Measurements from ENCODE around the gene SULT4A1.

The SULT4A1 gene

DNA sequence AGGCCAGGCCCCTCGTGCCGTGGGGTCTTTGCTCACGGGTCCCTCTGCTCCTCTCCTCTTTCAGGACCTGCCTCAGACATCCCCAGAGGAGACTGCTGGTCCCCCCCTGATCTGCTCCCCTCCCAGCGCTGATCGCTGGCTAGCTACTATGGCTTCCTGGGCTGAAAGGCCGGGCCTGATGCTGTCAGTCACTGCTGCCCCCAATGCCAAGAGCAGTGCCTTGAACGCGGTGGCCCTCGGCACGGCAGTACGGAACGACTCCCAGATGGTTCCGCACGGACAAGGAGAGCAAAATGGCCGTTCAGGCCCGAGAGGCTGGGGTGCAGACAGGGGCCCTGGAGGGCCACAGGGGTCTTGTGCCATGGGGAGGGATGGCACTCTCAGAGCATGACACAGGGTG lies 21.5 kb downstream of the SULT4A1 start:
- DNase-seq (ENCODE audit: low spot score), result no peak
- TF ChIP-seq, protein P1, sequence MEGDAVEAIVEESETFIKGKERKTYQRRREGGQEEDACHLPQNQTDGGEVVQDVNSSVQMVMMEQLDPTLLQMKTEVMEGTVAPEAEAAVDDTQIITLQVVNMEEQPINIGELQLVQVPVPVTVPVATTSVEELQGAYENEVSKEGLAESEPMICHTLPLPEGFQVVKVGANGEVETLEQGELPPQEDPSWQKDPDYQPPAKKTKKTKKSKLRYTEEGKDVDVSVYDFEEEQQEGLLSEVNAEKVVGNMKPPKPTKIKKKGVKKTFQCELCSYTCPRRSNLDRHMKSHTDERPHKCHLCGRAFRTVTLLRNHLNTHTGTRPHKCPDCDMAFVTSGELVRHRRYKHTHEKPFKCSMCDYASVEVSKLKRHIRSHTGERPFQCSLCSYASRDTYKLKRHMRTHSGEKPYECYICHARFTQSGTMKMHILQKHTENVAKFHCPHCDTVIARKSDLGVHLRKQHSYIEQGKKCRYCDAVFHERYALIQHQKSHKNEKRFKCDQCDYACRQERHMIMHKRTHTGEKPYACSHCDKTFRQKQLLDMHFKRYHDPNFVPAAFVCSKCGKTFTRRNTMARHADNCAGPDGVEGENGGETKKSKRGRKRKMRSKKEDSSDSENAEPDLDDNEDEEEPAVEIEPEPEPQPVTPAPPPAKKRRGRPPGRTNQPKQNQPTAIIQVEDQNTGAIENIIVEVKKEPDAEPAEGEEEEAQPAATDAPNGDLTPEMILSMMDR (IDR thresholded peaks at IDR 0.05; ENCODE audit: borderline replicate concordance, control extremely low read depth, extremely low read depth, insufficient read depth, missing control alignments), result no peak
- in situ Hi-C loops (cut with MboI; ENCODE audit: low sequenced_read_pairs, unreplicated experiment), result no loop called here

DNA sequence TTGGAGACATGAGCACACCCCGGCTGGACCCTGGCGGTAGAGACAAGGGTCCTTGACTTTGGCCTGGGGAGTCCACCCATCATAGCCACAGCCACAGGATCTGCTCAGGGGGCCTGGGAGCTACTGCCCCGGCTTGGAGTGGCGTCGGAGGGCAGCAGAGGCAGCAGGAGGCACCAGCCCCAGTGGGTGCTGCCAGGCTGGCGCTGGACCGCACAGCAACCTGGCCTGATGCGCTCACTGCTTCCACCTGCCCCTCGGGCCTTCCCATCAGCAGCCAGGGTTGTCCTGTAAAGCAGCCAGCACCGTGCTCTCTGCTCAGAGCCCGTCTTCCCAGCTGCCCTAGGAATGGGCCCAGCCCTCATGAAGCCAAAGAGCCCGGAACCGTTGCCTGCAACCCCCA lies 21.9 kb downstream of the SULT4A1 start:
- TF ChIP-seq, protein P1 (IDR thresholded peaks at IDR 0.05; ENCODE audit: borderline replicate concordance, control extremely low read depth, extremely low read depth, insufficient read depth, missing control alignments), result no peak
- in situ Hi-C loops (cut with MboI; ENCODE audit: low sequenced_read_pairs, unreplicated experiment), result no loop called here
- DNase-seq (ENCODE audit: low spot score), result no peak

DNA sequence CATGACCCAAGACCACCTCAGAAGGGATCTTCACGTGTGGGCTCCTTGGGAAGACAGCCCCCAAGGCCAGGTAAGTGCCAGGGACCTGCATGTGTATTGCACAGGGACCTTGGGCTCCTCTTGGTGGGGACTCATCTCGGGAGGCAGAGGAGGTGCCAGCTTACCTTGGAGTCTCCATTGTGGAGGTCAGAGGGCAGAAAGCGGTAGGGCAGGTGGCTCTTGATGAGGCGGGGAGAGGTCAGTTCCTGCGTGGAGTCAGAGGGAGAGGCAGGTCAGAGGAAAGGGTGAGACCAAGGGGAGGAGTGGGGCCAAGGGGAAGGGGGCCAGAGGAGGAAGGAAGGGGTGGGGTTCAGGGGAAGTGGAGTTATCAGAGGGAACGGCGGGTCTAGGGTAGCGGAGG lies 22.5 kb downstream of the SULT4A1 start:
- TF ChIP-seq, protein P1 (IDR thresholded peaks at IDR 0.05; ENCODE audit: borderline replicate concordance, control extremely low read depth, extremely low read depth, insufficient read depth, missing control alignments), result no peak
- no peak for DNase-seq (ENCODE audit: low spot score)
- in situ Hi-C loops (cut with MboI; ENCODE audit: low sequenced_read_pairs, unreplicated experiment), result no loop called here

DNA sequence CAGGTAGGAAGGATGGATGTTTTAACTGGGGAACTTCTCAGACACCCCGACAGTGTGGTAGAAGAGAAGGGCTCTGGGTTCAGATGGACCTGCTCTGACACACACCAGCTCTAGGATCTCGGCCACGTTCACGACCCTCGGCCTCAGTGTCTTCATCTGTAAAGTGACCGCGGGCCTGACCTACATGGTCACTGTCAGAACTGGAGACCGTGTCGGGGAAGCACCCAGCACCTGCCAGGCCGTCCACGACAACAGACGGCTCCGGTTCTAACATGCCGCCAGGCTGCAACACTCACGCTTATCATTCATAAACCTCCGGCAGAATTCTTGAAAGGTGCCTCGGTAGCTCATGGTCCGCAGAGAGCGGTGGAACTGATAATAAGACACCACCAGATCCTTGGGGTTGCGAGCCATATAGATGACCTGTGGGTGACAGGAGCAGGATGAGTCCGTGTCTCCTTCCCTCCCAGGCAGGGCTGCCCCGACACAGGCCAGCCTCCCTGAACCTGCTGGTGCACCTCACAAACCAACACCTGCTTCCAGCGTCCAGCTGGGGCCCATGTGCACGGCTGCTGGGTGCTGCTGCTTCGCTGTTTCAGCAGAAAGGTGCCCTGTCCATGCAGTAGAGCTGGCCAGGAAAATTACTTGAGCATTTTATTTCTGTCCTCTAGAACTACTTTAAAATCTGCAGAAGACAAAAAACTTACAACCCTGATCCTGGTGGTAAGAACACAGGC lies 23.6 kb downstream of the SULT4A1 start:
- DNase-seq (ENCODE audit: low spot score), result no peak
- in situ Hi-C loops (cut with MboI; ENCODE audit: low sequenced_read_pairs, unreplicated experiment), result no loop called here
- TF ChIP-seq, protein P1 (IDR thresholded peaks at IDR 0.05; ENCODE audit: borderline replicate concordance, control extremely low read depth, extremely low read depth, insufficient read depth, missing control alignments), result no peak

DNA sequence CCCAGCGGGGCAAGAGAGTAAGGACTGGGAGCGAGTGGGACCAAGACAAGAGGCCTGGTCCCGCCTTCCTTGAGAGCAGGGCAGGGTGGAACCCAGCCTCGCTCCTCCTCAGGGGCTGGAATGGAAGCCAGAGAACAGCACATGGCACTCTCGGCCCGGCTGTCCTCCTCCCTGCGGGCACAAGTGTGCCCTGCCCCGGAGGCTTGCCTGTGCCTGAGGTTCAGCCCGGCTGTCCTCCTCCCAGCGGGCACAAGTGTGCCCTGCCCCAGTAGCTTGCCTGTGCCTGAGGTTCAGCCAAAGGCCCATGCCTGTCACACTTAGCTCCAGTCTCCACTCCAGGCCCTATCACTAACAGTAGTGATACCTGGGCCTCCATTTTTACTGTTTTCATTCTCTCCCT lies 24.2 kb downstream of the SULT4A1 start:
- in situ Hi-C loops (cut with MboI; ENCODE audit: low sequenced_read_pairs, unreplicated experiment), result no loop called here
- no peak for DNase-seq (ENCODE audit: low spot score)
- TF ChIP-seq, protein P1 (IDR thresholded peaks at IDR 0.05; ENCODE audit: borderline replicate concordance, control extremely low read depth, extremely low read depth, insufficient read depth, missing control alignments), result no peak

DNA sequence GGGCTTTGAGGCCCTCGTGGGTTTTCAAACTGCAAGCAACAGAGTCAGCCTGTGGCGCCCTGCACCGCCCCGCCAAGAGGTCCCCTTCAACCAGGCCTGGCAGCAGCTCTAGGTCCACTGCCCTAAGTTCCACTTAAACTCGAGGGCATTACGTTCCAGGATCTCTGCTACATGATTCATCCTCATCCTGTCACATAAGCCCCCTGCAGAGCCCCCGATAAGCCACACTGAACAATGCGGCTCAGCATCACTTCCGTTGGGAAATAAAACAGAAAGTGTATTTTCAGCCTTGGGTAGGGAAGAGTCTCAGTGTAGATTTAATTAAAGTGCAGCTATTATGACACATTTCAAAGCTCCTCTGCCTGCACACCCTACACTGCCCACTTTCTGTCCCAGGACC lies 24.6 kb downstream of the SULT4A1 start:
- in situ Hi-C loops (cut with MboI; ENCODE audit: low sequenced_read_pairs, unreplicated experiment), result no loop called here
- no peak for DNase-seq (ENCODE audit: low spot score)
- TF ChIP-seq, protein P1 (IDR thresholded peaks at IDR 0.05; ENCODE audit: borderline replicate concordance, control extremely low read depth, extremely low read depth, insufficient read depth, missing control alignments), result no peak
